SW480 (cell line): ENCODE results near the gene MATN1.
A peak's percentile ranks its signal among the peaks of the same experiment; 100 is the strongest.

Experiments
- DNase-seq: peaks from one replicate; pipeline ENCODE4 v3.0.0-alpha.2; 2016; ENCODE audit warnings: low spot score

The MATN1 gene

GRCh38 chr1:30758121-30758688 is 34.8 kb upstream of the MATN1 start:
- DNase-seq = no peak

- DNase-seq = no peak
Measured at GRCh38 chr1:30757352-30758120, 34.2 kb upstream of the MATN1 start, which contains the start of gene LAPTM5. Gene LAPTM5, minus strand, starts transcription at chr1:30757774. Its CDS starts 29 bp downstream, at chr1:30757745.

GRCh38 chr1:30756545-30757351 is 33.4 kb upstream of the MATN1 start:
- DNase-seq = peak; percentile 76

- no peak for DNase-seq
Measured at GRCh38 chr1:30756206-30756544, 32.8 kb upstream of the MATN1 start.

- no peak for DNase-seq
Measured at GRCh38 chr1:30755746-30756145, 32.4 kb upstream of the MATN1 start.

- DNase-seq = no peak
Measured at GRCh38 chr1:30755334-30755733, 31.9 kb upstream of the MATN1 start.

- no peak for DNase-seq
Measured at GRCh38 chr1:30754684-30755171, 31.3 kb upstream of the MATN1 start.

GRCh38 chr1:30753660-30754123 is 30.3 kb upstream of the MATN1 start:
- no peak for DNase-seq

- no peak for DNase-seq
Measured at GRCh38 chr1:30753118-30753517, 29.7 kb upstream of the MATN1 start.

- DNase-seq = no peak
Measured at GRCh38 chr1:30752651-30752908, 29.2 kb upstream of the MATN1 start.

GRCh38 chr1:30751830-30752650 is 28.7 kb upstream of the MATN1 start:
- DNase-seq = no peak

- no peak for DNase-seq
Measured at GRCh38 chr1:30750731-30751291, 27.4 kb upstream of the MATN1 start.

- DNase-seq = no peak
Measured at GRCh38 chr1:30749691-30750583, 26.6 kb upstream of the MATN1 start.

- no peak for DNase-seq
Measured at GRCh38 chr1:30748699-30749401, 25.5 kb upstream of the MATN1 start.

- DNase-seq = peak; percentile 64
Measured at GRCh38 chr1:30748098-30748698, 24.8 kb upstream of the MATN1 start.

- no peak for DNase-seq
Measured at GRCh38 chr1:30747033-30748008, 23.9 kb upstream of the MATN1 start.

- DNase-seq = no peak
Measured at GRCh38 chr1:30746212-30747032, 23.0 kb upstream of the MATN1 start.

GRCh38 chr1:30745834-30746208 is 22.4 kb upstream of the MATN1 start:
- DNase-seq = no peak
